Parathyroid adenoma (tissue), 2 donors: Measurements from ENCODE around the gene TMEM263.
A peak's percentile ranks its signal among the peaks of the same experiment; 100 is the strongest.

ENCODE experiments used
- H2AFZ ChIP-seq: fragments of 300-600 bp; sonication (generic); one replicate; pipeline ENCODE4 v1.7.0; 2017; ENCODE audit warnings: antibody characterized with exemption, mild to moderate bottlenecking
- H3K27ac ChIP-seq: fragments of 300-600 bp; sonication (generic); one replicate; pipeline ENCODE4 v1.7.0; 2017
- H3K27me3 ChIP-seq: fragments of 300-600 bp; sonication (generic); one replicate; pipeline ENCODE4 v1.7.0; 2017; ENCODE audit warnings: low read length; ENCODE audit not compliant: control insufficient read depth, insufficient read depth
- H3K36me3 ChIP-seq: fragments of 300-600 bp; sonication (generic); one replicate; pipeline ENCODE4 v1.7.0; 2017; ENCODE audit warnings: low read length; ENCODE audit not compliant: control insufficient read depth, insufficient read depth
- H3K4me1 ChIP-seq: fragments of 300-600 bp; sonication (generic); one replicate; pipeline ENCODE4 v1.7.0; 2017; ENCODE audit warnings: control low read depth
- H3K4me2 ChIP-seq: fragments of 300-600 bp; sonication (generic); one replicate; pipeline ENCODE4 v1.7.0; 2017; ENCODE audit warnings: low read length
- H3K4me3 ChIP-seq: fragments of 300-600 bp; sonication (generic); one replicate; pipeline ENCODE4 v1.7.0; 2017; ENCODE audit warnings: low read depth, low read length
- H3K79me2 ChIP-seq: fragments of 300-600 bp; sonication (generic); one replicate; pipeline ENCODE4 v1.7.0; 2017; ENCODE audit warnings: control low read depth
- H3K9ac ChIP-seq: fragments of 300-600 bp; sonication (generic); one replicate; pipeline ENCODE4 v1.7.0; 2017; ENCODE audit warnings: mild to moderate bottlenecking
- H3K9me3 ChIP-seq: fragments of 300-600 bp; sonication (generic); one replicate; pipeline ENCODE4 v1.7.0; 2017; ENCODE audit warnings: low read length; ENCODE audit not compliant: control insufficient read depth
- TF ChIP-seq, protein P1 (sequence below): fragments of 300-600 bp; sonication (generic); IDR thresholded peaks from one replicate; pipeline ENCODE4 v1.7.0; 2017; ENCODE audit warnings: antibody characterized with exemption, mild to moderate bottlenecking
- donor health status: primary hyperparathyroidism.

Gene TMEM263

DNA sequence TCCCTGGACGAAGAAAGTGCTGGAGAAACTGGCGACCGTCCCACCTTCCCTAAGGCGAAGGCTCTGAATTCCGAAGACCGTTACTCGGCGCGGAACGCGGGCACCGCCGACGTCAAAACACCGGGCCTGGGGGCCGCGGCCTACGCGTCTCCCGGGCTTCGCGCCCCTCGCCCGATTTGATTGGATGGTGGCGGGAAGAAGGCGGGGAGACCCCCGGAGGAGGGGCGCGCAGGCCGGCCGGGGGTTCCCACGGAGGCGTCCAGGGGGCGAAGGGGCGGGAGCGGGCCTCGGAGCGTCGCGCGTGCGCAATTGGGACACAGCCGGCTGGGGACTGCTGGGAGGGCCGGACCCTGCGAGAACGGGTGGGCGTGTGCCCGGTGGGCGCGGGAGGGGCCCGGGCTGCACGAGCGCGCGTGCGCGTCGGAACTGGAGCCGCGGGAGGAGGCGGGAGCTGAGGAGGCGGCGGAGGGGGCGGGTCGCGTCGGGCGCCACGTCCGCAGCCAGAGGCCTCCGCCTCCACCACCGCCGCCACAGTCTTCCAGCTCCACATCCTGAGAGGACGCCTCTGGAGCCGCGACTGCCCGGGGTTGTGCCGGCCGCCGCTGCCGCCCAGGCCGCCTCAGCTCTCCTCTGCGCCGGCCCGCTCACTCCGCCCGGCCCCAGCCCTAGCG is at the start of gene TMEM263:
Gene TMEM263, plus strand, starts transcription at position 531 of the 671 bp plus-strand sequence. CDS start 11,210 bp downstream, outside the sequence.
- Histone ChIP-seq H3K27me3 (no peaks in the 10 kb centered on the region), H2AFZ (peak within 1 kb of the TSS; percentile 98), H3K36me3 (no peaks in the 10 kb centered on the region), H3K79me2 (peaks cover 8% of the 10 kb centered on the region), H3K27ac (peak within 1 kb of the TSS; percentile 88), H3K4me2 (peak within 1 kb of the TSS; percentile 67), H3K4me3 (peak within 1 kb of the TSS; percentile 87), H3K9me3 (no peaks in the 10 kb centered on the region), H3K9ac (peak within 1 kb of the TSS; percentile 69), H3K4me1 (peaks cover 5% of the 10 kb centered on the region)
- TF ChIP-seq, protein P1, sequence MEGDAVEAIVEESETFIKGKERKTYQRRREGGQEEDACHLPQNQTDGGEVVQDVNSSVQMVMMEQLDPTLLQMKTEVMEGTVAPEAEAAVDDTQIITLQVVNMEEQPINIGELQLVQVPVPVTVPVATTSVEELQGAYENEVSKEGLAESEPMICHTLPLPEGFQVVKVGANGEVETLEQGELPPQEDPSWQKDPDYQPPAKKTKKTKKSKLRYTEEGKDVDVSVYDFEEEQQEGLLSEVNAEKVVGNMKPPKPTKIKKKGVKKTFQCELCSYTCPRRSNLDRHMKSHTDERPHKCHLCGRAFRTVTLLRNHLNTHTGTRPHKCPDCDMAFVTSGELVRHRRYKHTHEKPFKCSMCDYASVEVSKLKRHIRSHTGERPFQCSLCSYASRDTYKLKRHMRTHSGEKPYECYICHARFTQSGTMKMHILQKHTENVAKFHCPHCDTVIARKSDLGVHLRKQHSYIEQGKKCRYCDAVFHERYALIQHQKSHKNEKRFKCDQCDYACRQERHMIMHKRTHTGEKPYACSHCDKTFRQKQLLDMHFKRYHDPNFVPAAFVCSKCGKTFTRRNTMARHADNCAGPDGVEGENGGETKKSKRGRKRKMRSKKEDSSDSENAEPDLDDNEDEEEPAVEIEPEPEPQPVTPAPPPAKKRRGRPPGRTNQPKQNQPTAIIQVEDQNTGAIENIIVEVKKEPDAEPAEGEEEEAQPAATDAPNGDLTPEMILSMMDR = no peak

DNA sequence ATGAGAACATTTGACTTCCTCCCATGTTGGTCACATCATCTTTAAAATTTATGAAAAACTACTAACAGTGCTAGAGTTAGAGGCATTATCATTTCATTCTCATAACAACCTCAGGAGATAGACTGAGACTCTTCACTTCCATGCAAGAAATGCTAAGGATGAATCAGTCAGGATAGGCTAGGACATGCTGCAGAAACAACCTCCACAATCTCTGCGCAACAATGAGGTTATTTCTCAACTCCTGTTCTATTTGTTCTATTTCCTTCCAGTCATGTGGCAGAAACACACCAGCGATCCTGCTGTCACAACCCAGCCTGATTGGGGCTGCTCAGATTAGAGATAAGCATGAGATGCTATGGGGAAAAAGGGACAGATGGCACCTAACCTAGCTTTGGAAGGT is 49.0 kb upstream of the TMEM263 start:
- Histone ChIP-seq H2AFZ (no peak overlapping the region), H3K9me3 (no peaks in the 10 kb centered on the region), H3K4me2 (no peak overlapping the region), H3K4me3 (no peak overlapping the region), H3K4me1 (no peaks in the 10 kb centered on the region), H3K27me3 (no peaks in the 10 kb centered on the region), H3K27ac (no peak overlapping the region), H3K79me2 (no peaks in the 10 kb centered on the region), H3K9ac (no peak overlapping the region), H3K36me3 (no peaks in the 10 kb centered on the region)
- TF ChIP-seq, protein P1 = no peak

DNA sequence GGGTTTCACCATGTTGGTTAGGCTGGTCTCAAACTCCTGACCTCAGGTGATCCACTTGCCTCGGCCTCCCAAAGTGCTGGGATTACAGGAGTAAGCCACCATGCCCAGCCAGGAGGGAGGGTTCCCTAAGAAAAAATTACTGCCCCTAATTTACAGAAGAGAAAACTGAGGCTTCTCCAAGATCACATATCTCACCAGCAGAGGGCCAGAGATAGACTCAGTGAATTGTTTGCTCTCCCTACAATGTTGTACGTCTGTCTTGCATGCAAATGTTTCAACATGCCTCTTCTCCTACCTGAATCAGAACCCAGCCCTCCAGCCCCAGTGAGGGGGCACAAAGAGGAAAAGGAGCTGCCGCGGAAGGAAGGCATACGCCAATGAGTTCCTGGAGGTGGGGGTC is 48.3 kb upstream of the TMEM263 start:
- no peak overlapping the region for H3K27ac ChIP-seq
- H3K4me2 ChIP-seq = no peak overlapping the region
- no peaks in the 10 kb centered on the region for H3K79me2 ChIP-seq
- no peaks in the 10 kb centered on the region for H3K36me3 ChIP-seq
- H3K4me3 ChIP-seq = no peak overlapping the region
- H3K9me3 ChIP-seq = no peaks in the 10 kb centered on the region
- TF ChIP-seq, protein P1 = no peak
- no peaks in the 10 kb centered on the region for H3K4me1 ChIP-seq
- H2AFZ ChIP-seq = no peak overlapping the region
- H3K9ac ChIP-seq = no peak overlapping the region
- H3K27me3 ChIP-seq = no peaks in the 10 kb centered on the region

DNA sequence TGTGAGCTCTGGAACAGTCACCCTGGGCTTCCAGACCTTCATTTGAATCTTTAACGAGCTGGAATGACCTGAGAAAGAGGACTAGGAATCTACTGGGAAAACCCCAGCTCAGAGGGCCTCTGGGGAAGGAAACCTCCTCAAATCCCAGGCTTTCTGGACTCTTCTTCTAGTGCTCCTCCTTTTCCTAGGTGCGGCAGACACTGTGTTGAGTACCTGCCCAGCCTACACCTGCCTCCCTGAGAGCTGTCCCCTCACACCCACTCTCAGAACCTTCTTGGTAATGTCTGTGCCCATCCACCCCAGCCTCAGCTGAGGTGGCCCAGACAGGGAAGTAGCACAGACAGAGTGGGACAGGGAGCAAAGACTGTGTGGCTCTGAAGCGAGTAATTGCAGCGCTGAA is 47.9 kb upstream of the TMEM263 start:
- TF ChIP-seq, protein P1 = no peak
- Histone ChIP-seq H3K27ac (no peak overlapping the region), H2AFZ (no peak overlapping the region), H3K4me2 (no peak overlapping the region), H3K79me2 (no peaks in the 10 kb centered on the region), H3K4me3 (no peak overlapping the region), H3K4me1 (no peaks in the 10 kb centered on the region), H3K36me3 (no peaks in the 10 kb centered on the region), H3K27me3 (no peaks in the 10 kb centered on the region), H3K9me3 (no peaks in the 10 kb centered on the region), H3K9ac (no peak overlapping the region)

DNA sequence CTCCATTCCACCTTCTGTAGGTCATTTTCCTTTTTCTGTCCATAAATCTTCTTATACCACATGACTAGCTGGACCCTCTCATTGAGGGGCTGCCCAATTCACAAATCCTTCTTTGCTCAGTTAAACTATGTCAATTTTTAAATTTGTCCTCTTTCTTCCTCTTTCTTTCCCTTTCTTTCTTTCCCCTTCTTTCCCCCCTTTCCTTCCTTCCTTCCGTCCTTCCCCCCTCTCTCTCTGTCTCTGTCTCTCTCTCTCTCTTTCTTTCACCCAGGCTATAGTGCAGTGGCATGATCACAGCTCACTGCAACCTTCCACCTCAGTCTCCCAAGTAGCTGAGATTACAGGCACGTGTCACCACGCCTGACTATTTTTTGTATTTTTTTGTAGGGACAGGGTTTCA is 47.1 kb upstream of the TMEM263 start:
- H3K4me2 ChIP-seq = no peak overlapping the region
- H3K27ac ChIP-seq = no peak overlapping the region
- no peak overlapping the region for H3K9ac ChIP-seq
- H3K9me3 ChIP-seq = no peaks in the 10 kb centered on the region
- no peaks in the 10 kb centered on the region for H3K4me1 ChIP-seq
- H2AFZ ChIP-seq = no peak overlapping the region
- H3K27me3 ChIP-seq = no peaks in the 10 kb centered on the region
- no peak overlapping the region for H3K4me3 ChIP-seq
- TF ChIP-seq, protein P1 = no peak
- H3K36me3 ChIP-seq = no peaks in the 10 kb centered on the region
- no peaks in the 10 kb centered on the region for H3K79me2 ChIP-seq
